ENCODE measurements around the gene NSUN2.

- TF ChIP-seq CTCF (IDR thresholded peaks at IDR 0.05) (no peak), POLR2A (IDR thresholded peaks at IDR 0.05) (no peak), POLR2AphosphoS5 (IDR thresholded peaks at IDR 0.05) (no peak), EP300 (IDR thresholded peaks at IDR 0.05) (no peak)
Measured at GRCh38 chr5:6656680-6657079, 23.8 kb upstream of the NSUN2 start.
